A549 (cell line): ENCODE measurements around the gene AKAP10. TPM values are rescaled to one million over a fixed set of nuclear protein-coding genes. Genes with fewer than 3 reads are reported as not detected.

Experiments
- ATAC-seq, 2 experiments: fragments of 200-7000 bp in 1 of 2; fragments of >200 bp in 1 of 2; cut with Nextera tagmentation in 1 of 2; cut with Tn5 transposase in 1 of 2; 3 replicates each; pipeline versions ENCODE4 v1.8.0 to v1.9.1; 2018 to 2020; ENCODE audit warnings: mild to moderate bottlenecking in 1 of 2, moderate library complexity in 1 of 2
- CTCF ChIA-PET: fragments of 300-600 bp; sonication (Branson Sonifier 250); formaldehyde crosslinking; extraction: SDS; loops from one replicate; lab custom pipeline; 2021; ENCODE audit warnings: antibody characterized with exemption, inconsistent platforms; lab: Yijun Ruan, JAX
- POLR2A ChIA-PET: fragments of 350-600 bp; formaldehyde crosslinking; extraction: SDS; loops from one replicate; lab custom pipeline; 2021; ENCODE audit warnings: antibody characterized with exemption, inconsistent platforms; lab: Yijun Ruan, JAX
- DNase-seq, 2 experiments: peaks; one replicate each; pipeline versions ENCODE4 v3.0.0 to v3.0.0-alpha.2; 2011 to 2016; ENCODE audit warnings: low read depth in 1 of 2, low spot score in 1 of 2
- FAIRE-seq: peaks from 2 replicates; lab custom pipeline; 2011; peaks lifted over from hg19 to GRCh38; lab: Jason Lieb, UNC
- H3K27ac ChIP-seq, 2 experiments: fragments of >200 bp; sonication (Bioruptor Twin); formaldehyde crosslinking; 3 replicates each; pipeline ENCODE4 v1.5.1; 2016 to 2017
- H3K4me1 ChIP-seq: fragments of >200 bp; sonication (Bioruptor Twin); formaldehyde crosslinking; 3 replicates; pipeline ENCODE4 v1.6.1; 2016
- H3K4me2 ChIP-seq: fragments of >200 bp; sonication (Bioruptor Twin); formaldehyde crosslinking; 3 replicates; pipeline ENCODE4 v1.6.1; 2016
- H3K4me3 ChIP-seq: fragments of >200 bp; sonication (Bioruptor Twin); formaldehyde crosslinking; 3 replicates; pipeline ENCODE4 v1.5.1; 2016
- H3K9me3 ChIP-seq: fragments of >200 bp; sonication (Bioruptor Twin); formaldehyde crosslinking; 3 replicates; pipeline ENCODE4 v1.6.1; 2016
- CEBPB ChIP-seq, 2 experiments: fragments of >200 bp in 1 of 2; sonication (Bioruptor Twin) in 1 of 2; formaldehyde crosslinking in 1 of 2; IDR thresholded peaks; 2 replicates each; pipeline ENCODE4 v1.6.1; 2012 to 2016
- EP300 ChIP-seq, 2 experiments: fragments of >200 bp; sonication (Bioruptor Twin); formaldehyde crosslinking; IDR thresholded peaks; 2 replicates in 1 of 2; 3 replicates in 1 of 2; pipeline ENCODE4 v1.6.1; 2016 to 2017
- ESRRA ChIP-seq: fragments of 150-350 bp; IDR thresholded peaks from 2 replicates; pipeline ENCODE4 v1.6.1; 2014; ENCODE audit warnings: mild to moderate bottlenecking, low read length, borderline replicate concordance
- FOSL2 ChIP-seq, 2 experiments: fragments of 450-650 bp in 1 of 2; fragments of >200 bp in 1 of 2; sonication (Bioruptor Twin) in 1 of 2; formaldehyde crosslinking; IDR thresholded peaks; 2 replicates each; pipeline versions ENCODE4 v1.5.0 to v1.6.1; 2016 to 2020; ENCODE audit warnings: mild to moderate bottlenecking in 1 of 2, moderate library complexity in 1 of 2
- FOXS1 ChIP-seq: fragments of 250-450 bp; sonication (Bioruptor Pico); IDR thresholded peaks from 2 replicates; pipeline ENCODE4 v1.5.0; 2020; ENCODE audit warnings: mild to moderate bottlenecking, moderate library complexity
- HDAC2 ChIP-seq: fragments of 200-600 bp; sonication (generic); IDR thresholded peaks from 2 replicates; pipeline ENCODE4 v1.6.1; 2016
- HEYL ChIP-seq: fragments of 250-450 bp; sonication (Bioruptor Pico); IDR thresholded peaks from 2 replicates; pipeline ENCODE4 v1.8.0; 2021; ENCODE audit warnings: mild to moderate bottlenecking, moderate library complexity
- JUNB ChIP-seq: fragments of >200 bp; sonication (Bioruptor Twin); formaldehyde crosslinking; IDR thresholded peaks from 2 replicates; pipeline ENCODE4 v1.6.1; 2016
- KDM1A ChIP-seq: fragments of 200-600 bp; sonication (generic); IDR thresholded peaks from 2 replicates; pipeline ENCODE4 v1.6.1; 2016; ENCODE audit warnings: low read depth, mild to moderate bottlenecking
- MAZ ChIP-seq: fragments of 150-350 bp; IDR thresholded peaks from 2 replicates; pipeline ENCODE4 v1.6.1; 2014; ENCODE audit warnings: antibody characterized with exemption, low read depth, low read length, borderline replicate concordance
- NFE2L2 ChIP-seq: fragments of 150-350 bp; conservative IDR thresholded peaks from 2 replicates; pipeline ENCODE4 v1.6.1; 2014; ENCODE audit warnings: low read length
- NPAS2 ChIP-seq: fragments of 250-450 bp; sonication (Bioruptor Pico); IDR thresholded peaks from 2 replicates; pipeline ENCODE4 v1.8.0; 2022; ENCODE audit warnings: mild to moderate bottlenecking, moderate library complexity, borderline replicate concordance
- NR3C1 ChIP-seq: fragments of >200 bp; sonication (Bioruptor Twin); formaldehyde crosslinking; IDR thresholded peaks from 3 replicates; pipeline ENCODE4 v1.6.1; 2017
- PHF8 ChIP-seq: fragments of 200-600 bp; sonication (generic); IDR thresholded peaks from 2 replicates; pipeline ENCODE4 v1.6.1; 2016; ENCODE audit warnings: low read depth, mild to moderate bottlenecking, antibody characterized with exemption, moderate library complexity, borderline replicate concordance
- POLR2A ChIP-seq: IDR thresholded peaks from 2 replicates; pipeline ENCODE4 v1.6.1; 2012; ENCODE audit warnings: mild to moderate bottlenecking, low read length
- POLR2AphosphoS2 ChIP-seq: conservative IDR thresholded peaks from 2 replicates; pipeline ENCODE4 v1.6.1; 2012; ENCODE audit warnings: low read length, improper control_type of control experiment, inconsistent platforms
- RAD21 ChIP-seq, 2 experiments: fragments of >200 bp in 1 of 2; sonication (Bioruptor Twin) in 1 of 2; formaldehyde crosslinking in 1 of 2; IDR thresholded peaks in 1 of 2; conservative IDR thresholded peaks in 1 of 2; 2 replicates in 1 of 2; 3 replicates in 1 of 2; pipeline ENCODE4 v1.6.1; 2012 to 2018; ENCODE audit warnings: inconsistent platforms in 1 of 2
- TFCP2L1 ChIP-seq: fragments of 250-450 bp; sonication (Bioruptor Pico); IDR thresholded peaks from 2 replicates; pipeline ENCODE4 v1.5.0; 2021; ENCODE audit warnings: mild to moderate bottlenecking
- TP53 ChIP-seq: fragments of 250-450 bp; sonication (Bioruptor Pico); IDR thresholded peaks from 2 replicates; pipeline ENCODE4 v1.5.0; 2021; ENCODE audit warnings: mild to moderate bottlenecking, moderate library complexity
- ZFP36 ChIP-seq: fragments of 450-650 bp; IDR thresholded peaks from 2 replicates; pipeline ENCODE4 v1.6.1; 2014; ENCODE audit warnings: borderline replicate concordance; ENCODE audit not compliant: partially characterized antibody
- ZNF302 ChIP-seq: fragments of 250-450 bp; sonication (Bioruptor Pico); IDR thresholded peaks from 2 replicates; pipeline ENCODE4 v1.9.0; 2021; ENCODE audit warnings: inconsistent platforms, mild to moderate bottlenecking, moderate library complexity
- WGBS: methylation state at CpG from one replicate; pipeline ENCODE4 v1.1.6; 2017; ENCODE audit errors: missing lambda C conversion rate; 5-methylcytosine and 5-hydroxymethylcytosine counted together
- polyA plus RNA-seq, 4 experiments: library from polyadenylated mRNA; depleted of rRNA in 3 of 4; stranded (reverse); fragments of >200 nt; fragmentation: RNase III in 1 of 4; extraction: RNeasy Plus Mini Kit Qiagen cat#74134 plus additional on column Dnase treatment in 1 of 4; gene quantifications; 2 replicates in 3 of 4; 3 replicates in 1 of 4; pipeline ENCODE4 v1.2.3, GENCODE V29; 2011 to 2017
- TF ChIP-seq, protein P1 (sequence below): IDR thresholded peaks from 2 replicates; pipeline ENCODE4 v1.6.1; 2012; ENCODE audit warnings: low read depth, borderline replicate concordance
- TF ChIP-seq, protein P2 (sequence below): fragments of >200 bp; sonication (Bioruptor Twin); formaldehyde crosslinking; IDR thresholded peaks from 3 replicates; pipeline ENCODE4 v1.6.1; 2016
- TF ChIP-seq, protein P3 (sequence below): fragments of 200-600 bp; sonication (generic); IDR thresholded peaks from 2 replicates; pipeline ENCODE4 v1.6.1; 2016; ENCODE audit warnings: antibody characterized with exemption, mild to moderate bottlenecking, moderate library complexity

AKAP10 gene
- polyA plus RNA-seq, 2 of the 4 experiments (the other 2 are of a cell fraction) = 22.0 to 51.1 TPM

DNA sequence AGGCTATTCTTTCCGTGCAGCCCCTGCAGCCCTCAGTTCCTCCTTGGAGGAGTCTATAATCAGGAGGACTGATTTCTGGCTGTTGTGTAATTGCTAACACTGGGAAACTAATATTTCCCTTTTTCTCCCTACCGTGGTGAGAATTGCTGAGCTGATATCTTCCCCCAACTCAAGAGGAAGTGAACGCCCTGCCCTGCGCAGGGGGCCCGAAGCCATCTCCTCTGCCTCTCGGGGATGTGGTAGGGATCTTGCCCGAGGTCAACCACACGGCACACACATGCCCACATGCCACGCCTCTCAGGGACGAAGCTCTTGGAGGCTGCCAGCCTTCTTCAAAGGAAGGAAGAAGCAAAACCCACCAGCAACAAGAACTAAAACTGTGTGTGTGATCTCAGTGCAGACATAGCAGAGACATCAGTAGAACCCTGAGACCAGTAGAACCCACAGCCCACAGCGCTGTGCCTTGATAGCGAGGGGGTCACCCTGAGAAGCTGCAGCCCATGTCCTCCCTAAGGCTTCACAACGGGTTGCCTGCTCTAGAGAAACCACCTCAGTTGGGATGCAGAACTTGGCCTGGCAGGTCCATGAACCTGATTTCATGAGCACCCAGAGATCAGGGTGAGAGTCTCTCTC lies 101.0 kb downstream of the AKAP10 start:
- FAIRE-seq = no peak
- Histone ChIP-seq H3K4me3 (no peak overlapping the region), H3K27ac (no peak overlapping the region), H3K9me3 (no peaks in the 10 kb centered on the region), H3K4me1 (no peaks in the 10 kb centered on the region), H3K4me2 (no peak overlapping the region)
- no peak for TF ChIP-seq HEYL (CRISPR knock-in tag)
- no peak for TF ChIP-seq JUNB
- TF ChIP-seq CEBPB (IDR thresholded peaks at IDR 0.05) = no peak
- no peak for TF ChIP-seq ZFP36
- no peak for TF ChIP-seq KDM1A
- TF ChIP-seq TP53 = no peak
- TF ChIP-seq NPAS2 = no peak
- ATAC-seq = peak in 1 of 2 experiments; percentile 16; a peak in 1 of 6 replicates
- WGBS = 72% methylated on average over 13 of the region's 13 CpGs
- POLR2A ChIA-PET = no interaction called here
- CTCF ChIA-PET = interaction anchor here (1.1 to 2.0 kb wide), 3 partner anchors 10 to 116 kb away, joined by 4 to 6 read pairs (median 4); no protein-coding TSS in a partner anchor
- DNase-seq = no peak

DNA sequence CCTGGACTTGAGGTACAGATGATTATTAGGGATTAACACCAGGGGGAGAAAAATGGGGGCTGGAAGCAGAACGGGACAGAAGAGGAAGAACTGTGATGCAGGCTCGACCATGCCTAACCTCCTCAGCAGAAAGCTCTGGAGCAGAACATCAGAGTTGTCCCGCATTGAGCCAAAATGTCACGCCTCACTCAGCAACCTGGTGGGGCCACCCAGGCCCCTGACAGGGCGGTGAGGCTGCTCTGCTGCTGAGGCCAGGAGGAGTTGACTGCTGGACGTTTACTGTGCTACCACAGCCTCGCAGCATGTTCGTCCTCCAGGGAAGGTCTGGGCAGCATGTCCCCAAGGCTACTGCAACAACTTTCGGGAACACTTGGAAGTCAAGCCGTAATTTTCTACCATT lies 103.4 kb downstream of the AKAP10 start:
- no peaks in the 10 kb centered on the region for H3K4me1 ChIP-seq
- FAIRE-seq = no peak
- H3K27ac ChIP-seq = no peak overlapping the region
- H3K4me2 ChIP-seq = no peak overlapping the region
- no peaks in the 10 kb centered on the region for H3K9me3 ChIP-seq
- ChIA-PET CTCF (interaction anchor here (0.6 kb wide), 2 partner anchors 68 to 353 kb away, joined by 3 read pairs; no protein-coding TSS in a partner anchor), POLR2A (interaction anchor here (0.7 kb wide), 1 partner anchor 23 kb away, joined by 3 read pairs; no protein-coding TSS in a partner anchor)
- WGBS = 69% methylated on average over 10 of the region's 10 CpGs
- H3K4me3 ChIP-seq = no peak overlapping the region
- no peak for ATAC-seq
- no peak for DNase-seq
- TF ChIP-seq PHF8 (no peak), ZNF302 (no peak), JUNB (no peak), MAZ (no peak), FOXS1 (CRISPR knock-in tag) (no peak), EP300 (IDR thresholded peaks at IDR 0.05) (no peak), POLR2A (no peak), TFCP2L1 (no peak), HEYL (CRISPR knock-in tag) (no peak), HDAC2 (no peak), POLR2AphosphoS2 (no peak), RAD21 (conservative IDR thresholded peaks at IDR 0.05 in 1 of 2, IDR thresholded peaks at IDR 0.05 in 1 of 2) (no peak), ESRRA (no peak), FOSL2 (IDR thresholded peaks at IDR 0.05) (no peak), FOSL2 (CRISPR knock-in tag; IDR thresholded peaks at IDR 0.05) (no peak), NR3C1 (no peak), NFE2L2 (no peak)
- TF ChIP-seq, protein P1, sequence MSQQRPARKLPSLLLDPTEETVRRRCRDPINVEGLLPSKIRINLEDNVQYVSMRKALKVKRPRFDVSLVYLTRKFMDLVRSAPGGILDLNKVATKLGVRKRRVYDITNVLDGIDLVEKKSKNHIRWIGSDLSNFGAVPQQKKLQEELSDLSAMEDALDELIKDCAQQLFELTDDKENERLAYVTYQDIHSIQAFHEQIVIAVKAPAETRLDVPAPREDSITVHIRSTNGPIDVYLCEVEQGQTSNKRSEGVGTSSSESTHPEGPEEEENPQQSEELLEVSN = no peak
- TF ChIP-seq, protein P2, sequence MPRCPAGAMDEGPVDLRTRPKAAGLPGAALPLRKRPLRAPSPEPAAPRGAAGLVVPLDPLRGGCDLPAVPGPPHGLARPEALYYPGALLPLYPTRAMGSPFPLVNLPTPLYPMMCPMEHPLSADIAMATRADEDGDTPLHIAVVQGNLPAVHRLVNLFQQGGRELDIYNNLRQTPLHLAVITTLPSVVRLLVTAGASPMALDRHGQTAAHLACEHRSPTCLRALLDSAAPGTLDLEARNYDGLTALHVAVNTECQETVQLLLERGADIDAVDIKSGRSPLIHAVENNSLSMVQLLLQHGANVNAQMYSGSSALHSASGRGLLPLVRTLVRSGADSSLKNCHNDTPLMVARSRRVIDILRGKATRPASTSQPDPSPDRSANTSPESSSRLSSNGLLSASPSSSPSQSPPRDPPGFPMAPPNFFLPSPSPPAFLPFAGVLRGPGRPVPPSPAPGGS = no peak
- TF ChIP-seq, protein P3, sequence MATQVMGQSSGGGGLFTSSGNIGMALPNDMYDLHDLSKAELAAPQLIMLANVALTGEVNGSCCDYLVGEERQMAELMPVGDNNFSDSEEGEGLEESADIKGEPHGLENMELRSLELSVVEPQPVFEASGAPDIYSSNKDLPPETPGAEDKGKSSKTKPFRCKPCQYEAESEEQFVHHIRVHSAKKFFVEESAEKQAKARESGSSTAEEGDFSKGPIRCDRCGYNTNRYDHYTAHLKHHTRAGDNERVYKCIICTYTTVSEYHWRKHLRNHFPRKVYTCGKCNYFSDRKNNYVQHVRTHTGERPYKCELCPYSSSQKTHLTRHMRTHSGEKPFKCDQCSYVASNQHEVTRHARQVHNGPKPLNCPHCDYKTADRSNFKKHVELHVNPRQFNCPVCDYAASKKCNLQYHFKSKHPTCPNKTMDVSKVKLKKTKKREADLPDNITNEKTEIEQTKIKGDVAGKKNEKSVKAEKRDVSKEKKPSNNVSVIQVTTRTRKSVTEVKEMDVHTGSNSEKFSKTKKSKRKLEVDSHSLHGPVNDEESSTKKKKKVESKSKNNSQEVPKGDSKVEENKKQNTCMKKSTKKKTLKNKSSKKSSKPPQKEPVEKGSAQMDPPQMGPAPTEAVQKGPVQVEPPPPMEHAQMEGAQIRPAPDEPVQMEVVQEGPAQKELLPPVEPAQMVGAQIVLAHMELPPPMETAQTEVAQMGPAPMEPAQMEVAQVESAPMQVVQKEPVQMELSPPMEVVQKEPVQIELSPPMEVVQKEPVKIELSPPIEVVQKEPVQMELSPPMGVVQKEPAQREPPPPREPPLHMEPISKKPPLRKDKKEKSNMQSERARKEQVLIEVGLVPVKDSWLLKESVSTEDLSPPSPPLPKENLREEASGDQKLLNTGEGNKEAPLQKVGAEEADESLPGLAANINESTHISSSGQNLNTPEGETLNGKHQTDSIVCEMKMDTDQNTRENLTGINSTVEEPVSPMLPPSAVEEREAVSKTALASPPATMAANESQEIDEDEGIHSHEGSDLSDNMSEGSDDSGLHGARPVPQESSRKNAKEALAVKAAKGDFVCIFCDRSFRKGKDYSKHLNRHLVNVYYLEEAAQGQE = no peak
- TF ChIP-seq, all 56 proteins: peak for 0
